Suprapubic skin (tissue), 4 donors: ENCODE data around the gene ANTXR1.

Source experiments
- POLR2A ChIP-seq, 2 donors: fragments of 450-650 bp; IDR thresholded peaks; one replicate each; pipeline ENCODE4 v1.6.1; 2017; ENCODE audit warnings: antibody characterized with exemption in 2 of 2, mild to moderate bottlenecking in 2 of 2, moderate library complexity in 2 of 2
- POLR2AphosphoS5 ChIP-seq, 3 donors: sonication (generic); formaldehyde crosslinking; IDR thresholded peaks; one replicate each; pipeline ENCODE4 v1.6.1; 2017; ENCODE audit warnings: antibody characterized with exemption in 3 of 3
- TF ChIP-seq, protein P1 (sequence below), 2 donors: fragments of 200-600 bp in 1 of 2; fragments of 450-650 bp in 1 of 2; sonication (generic) in 1 of 2; IDR thresholded peaks; one replicate each; pipeline ENCODE4 v1.5.1; 2016 to 2019; ENCODE audit warnings: antibody characterized with exemption in 2 of 2, mild to moderate bottlenecking in 1 of 2, moderate library complexity in 1 of 2

DNA sequence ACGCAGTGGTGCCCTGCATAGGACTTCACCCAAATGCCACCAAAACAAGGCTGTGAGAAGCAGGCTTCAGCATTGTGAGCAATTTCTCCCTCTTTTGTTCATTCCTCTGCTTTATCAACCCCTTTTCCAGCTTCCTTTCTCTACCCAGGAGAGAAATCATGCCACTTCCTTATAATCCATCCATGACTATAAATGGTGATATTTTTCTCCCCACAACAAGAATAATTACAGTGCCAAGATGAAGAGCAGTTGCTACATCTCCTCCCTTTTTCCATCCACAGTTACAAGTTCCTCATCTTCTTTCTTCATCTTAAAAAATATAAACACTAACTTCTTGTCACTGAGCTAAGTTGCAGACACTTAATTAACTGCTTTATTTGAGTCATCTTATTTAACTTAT, 167.2 kb downstream of the ANTXR1 start:
- TF ChIP-seq, protein P1, sequence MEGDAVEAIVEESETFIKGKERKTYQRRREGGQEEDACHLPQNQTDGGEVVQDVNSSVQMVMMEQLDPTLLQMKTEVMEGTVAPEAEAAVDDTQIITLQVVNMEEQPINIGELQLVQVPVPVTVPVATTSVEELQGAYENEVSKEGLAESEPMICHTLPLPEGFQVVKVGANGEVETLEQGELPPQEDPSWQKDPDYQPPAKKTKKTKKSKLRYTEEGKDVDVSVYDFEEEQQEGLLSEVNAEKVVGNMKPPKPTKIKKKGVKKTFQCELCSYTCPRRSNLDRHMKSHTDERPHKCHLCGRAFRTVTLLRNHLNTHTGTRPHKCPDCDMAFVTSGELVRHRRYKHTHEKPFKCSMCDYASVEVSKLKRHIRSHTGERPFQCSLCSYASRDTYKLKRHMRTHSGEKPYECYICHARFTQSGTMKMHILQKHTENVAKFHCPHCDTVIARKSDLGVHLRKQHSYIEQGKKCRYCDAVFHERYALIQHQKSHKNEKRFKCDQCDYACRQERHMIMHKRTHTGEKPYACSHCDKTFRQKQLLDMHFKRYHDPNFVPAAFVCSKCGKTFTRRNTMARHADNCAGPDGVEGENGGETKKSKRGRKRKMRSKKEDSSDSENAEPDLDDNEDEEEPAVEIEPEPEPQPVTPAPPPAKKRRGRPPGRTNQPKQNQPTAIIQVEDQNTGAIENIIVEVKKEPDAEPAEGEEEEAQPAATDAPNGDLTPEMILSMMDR (IDR thresholded peaks at IDR 0.05) = no peak
- TF ChIP-seq POLR2A (IDR thresholded peaks at IDR 0.05) = no peak
- TF ChIP-seq POLR2AphosphoS5 (IDR thresholded peaks at IDR 0.05) = no peak
